GM12892 (cell line): ENCODE data around the gene COL23A1.

ENCODE experiments used
- POLR2A ChIP-seq: IDR thresholded peaks from 2 replicates; pipeline ENCODE4 v1.6.1; 2011; ENCODE audit warnings: low read depth, low read length, control low read depth
- POLR2AphosphoS5 ChIP-seq: IDR thresholded peaks from 2 replicates; pipeline ENCODE4 v1.6.1; 2011; ENCODE audit warnings: low read depth, low read length, control low read depth

DNA sequence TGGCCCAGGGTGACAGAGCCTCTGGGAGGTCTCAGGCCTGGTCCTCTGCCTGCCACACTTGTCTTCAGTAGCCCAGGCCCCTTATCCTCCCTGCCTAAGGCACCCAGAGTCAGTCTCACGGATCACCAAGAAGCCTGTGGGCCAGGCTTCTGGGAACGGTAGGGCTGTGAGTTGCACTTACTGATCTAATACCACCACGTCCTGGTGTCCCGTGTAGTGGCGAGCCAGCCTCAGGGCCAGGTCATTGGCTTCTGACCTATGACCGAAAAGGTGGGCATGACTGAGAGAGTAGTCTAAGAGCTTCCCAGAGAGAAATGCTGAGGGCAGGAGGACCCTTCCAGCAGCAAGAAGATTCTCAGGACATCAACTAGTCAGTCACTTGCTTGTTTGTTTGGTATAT is 365.0 kb downstream of the COL23A1 start:
- TF ChIP-seq POLR2AphosphoS5, result no peak
- TF ChIP-seq POLR2A, result no peak
